GM12892 (cell line): ENCODE results near the gene TCF20.

Experiments
- DNase-seq: peaks from one replicate; pipeline ENCODE4 v3.0.0; 2011; ENCODE audit not compliant: insufficient read length
- FAIRE-seq: peaks from 2 replicates; lab custom pipeline; 2011; peaks lifted over from hg19 to GRCh38; lab: Jason Lieb, UNC
- POLR2A ChIP-seq: IDR thresholded peaks from 2 replicates; pipeline ENCODE4 v1.6.1; 2011; ENCODE audit warnings: low read depth, low read length, control low read depth
- POLR2AphosphoS5 ChIP-seq: IDR thresholded peaks from 2 replicates; pipeline ENCODE4 v1.6.1; 2011; ENCODE audit warnings: low read depth, low read length, control low read depth
- TAF1 ChIP-seq: IDR thresholded peaks from 2 replicates; pipeline ENCODE4 v1.6.1; 2011; ENCODE audit warnings: low read depth, mild to moderate bottlenecking, control low read depth, low read length, borderline replicate concordance

The TCF20 gene

DNA sequence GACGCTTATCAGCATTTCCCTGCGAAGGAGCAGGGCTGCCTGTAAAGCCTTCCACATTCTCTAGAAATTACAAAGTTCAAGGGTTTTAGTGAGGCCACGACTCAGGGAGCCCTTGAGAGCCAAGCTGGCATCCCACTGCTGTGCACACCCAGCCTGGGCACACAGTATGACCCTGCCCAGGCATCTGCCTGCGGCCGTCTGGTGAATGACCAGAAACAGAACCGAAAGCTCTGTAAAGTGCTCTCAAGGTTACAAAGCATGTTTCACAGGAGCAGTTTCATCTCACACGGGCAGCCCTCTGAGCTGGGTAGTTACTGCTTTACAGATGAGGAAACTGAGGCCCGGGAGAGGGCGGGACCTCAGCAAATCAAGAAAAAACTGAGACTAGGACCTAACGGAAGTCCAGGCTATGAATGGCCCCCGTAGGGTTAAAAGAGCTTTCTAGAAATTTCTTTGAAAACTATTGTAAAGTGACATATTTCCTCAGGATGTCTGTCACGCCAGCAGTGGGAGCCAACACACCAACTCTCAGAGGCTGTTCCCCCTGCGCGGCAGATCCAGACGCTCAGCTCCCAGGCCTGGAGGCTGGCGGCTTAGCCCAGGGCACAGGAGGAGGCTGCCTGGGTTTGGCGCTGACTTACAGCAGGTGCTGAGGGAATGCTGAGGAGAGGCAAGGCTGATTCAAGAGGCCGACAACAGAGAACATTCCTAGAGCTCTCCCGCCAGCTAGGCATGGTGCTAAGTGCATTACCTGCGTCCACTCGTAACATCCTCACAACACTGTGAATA lies 7.7 kb upstream of the TCF20 start:
- no peak for DNase-seq
- TF ChIP-seq POLR2AphosphoS5 (no peak), TAF1 (no peak), POLR2A (no peak)
- no peak for FAIRE-seq

DNA sequence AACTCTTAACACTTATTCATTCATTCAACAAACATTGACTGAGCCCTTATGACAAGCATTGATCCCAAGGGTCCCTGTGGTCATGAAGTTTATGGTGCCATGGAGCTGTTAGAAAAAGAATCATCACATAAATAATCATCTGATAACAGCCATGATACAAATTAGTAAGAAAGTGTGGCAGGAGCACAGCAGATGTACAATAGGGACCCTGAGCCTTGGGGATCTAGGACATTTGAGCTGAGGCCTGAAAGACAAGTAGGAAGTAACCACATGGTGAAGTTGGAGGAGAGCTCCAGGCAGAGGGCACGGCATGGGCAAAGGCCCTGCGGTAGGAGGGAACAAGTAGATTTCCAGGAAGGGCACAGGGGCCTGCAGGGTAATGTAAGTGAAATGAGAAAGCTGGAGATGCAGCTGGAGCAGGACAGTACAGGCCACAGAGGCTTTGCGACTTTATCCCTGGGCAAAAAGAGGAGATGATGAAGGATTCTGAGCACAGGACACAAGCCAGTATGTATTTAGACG lies 6.8 kb upstream of the TCF20 start:
- no peak for TF ChIP-seq POLR2AphosphoS5
- TF ChIP-seq TAF1, result no peak
- no peak for TF ChIP-seq POLR2A
- no peak for FAIRE-seq
- DNase-seq, result no peak

DNA sequence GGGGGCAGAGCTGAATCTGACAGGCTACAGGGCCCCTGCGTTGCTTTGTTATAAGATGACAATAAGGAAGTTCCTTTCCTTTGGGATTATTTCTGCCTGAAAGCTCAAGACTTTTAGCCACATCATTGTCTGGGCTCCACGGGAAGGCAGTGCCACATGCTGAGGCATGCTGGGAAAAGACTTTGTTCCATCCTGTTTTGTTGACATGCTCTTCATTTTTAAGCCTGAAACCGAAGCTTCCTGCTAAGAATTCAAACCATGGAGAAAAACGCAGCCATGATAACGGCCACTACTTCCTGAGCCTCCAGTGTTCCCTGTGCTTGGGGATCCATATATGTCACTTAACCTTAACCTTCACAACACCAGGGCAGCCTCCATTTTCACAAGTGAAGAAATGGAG lies 5.5 kb upstream of the TCF20 start:
- DNase-seq (no peak), FAIRE-seq (no peak)
- TF ChIP-seq POLR2AphosphoS5 (no peak), POLR2A (no peak), TAF1 (no peak)

DNA sequence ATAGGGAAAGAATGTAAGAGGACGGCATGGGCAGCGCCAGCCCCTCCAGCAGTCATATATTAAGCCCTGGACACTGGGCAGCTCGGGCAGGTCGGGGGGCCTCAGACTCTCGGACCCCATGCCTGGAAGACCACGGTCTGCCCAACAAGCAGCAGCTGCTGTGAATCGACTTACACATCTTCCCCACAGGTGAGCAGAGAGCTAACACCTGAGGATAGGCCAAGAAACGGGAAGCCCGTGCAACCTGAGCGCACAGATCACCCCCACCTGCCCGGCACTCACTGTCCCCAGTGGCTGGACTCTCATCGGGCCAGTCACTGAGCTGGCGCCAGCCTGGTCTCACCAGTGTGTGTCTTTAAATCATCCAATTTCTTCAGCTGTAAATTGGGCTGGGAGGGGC lies 4.7 kb upstream of the TCF20 start:
- DNase-seq, result no peak
- FAIRE-seq, result no peak
- TF ChIP-seq TAF1 (no peak), POLR2AphosphoS5 (no peak), POLR2A (no peak)

DNA sequence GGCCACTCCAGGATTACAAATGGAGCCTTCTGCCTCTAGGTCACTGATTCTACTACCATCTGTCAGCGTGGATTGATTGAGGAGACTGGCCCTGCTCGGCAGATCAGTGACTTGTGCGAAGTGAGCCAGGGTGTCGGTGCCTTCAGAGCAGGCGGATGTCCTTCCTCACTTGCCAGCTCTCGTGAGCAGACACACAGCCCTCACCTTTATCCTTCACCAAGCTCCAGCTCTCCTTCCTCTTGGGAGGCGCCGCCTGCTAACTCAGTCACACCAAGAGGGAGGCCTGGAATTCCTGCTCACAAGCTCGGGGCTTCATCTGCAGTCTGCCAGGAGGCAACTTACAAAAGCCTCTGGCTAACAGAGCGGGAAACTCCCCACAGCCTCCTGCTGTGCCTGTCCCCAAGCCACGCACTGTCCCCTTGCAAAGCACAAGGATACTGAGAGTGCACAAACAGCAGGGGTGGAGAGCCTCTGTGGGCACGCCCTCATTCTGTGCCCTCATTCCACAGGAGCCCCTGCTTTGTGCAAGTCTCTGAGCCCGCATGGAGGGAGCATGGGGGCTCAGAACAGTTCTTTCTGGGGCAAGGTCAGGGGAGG lies 3.5 kb upstream of the TCF20 start:
- TF ChIP-seq POLR2A, result no peak
- no peak for TF ChIP-seq POLR2AphosphoS5
- no peak for TF ChIP-seq TAF1
- DNase-seq (no peak), FAIRE-seq (no peak)

DNA sequence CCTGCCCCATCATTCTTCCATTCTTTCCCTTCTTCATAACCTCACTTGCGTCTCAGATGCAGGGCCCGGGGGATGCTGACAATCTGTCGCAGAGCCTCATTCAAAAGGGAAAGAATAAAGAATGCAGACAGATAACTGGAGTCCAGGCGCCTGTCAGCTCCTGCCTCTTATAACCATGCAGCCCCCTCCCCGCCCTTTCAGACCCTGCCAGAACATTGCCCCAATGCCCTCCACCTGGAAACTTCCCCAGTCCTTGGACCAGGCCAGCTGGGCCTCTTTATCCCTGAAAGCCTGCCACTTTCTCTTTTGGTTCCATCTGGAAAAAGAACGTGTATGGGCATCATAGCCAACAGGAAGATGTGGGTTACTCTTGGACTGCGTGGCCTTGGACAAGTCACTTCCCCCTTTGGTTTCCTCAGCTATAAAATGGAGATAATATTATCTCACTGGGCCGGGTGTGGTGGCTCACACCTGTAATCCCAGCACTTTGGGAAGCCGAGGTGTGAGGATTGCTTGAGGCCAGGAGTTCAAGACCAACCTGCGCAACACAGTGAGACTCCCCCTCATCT lies 2.1 kb upstream of the TCF20 start:
- no peak for FAIRE-seq
- TF ChIP-seq POLR2AphosphoS5 (no peak), TAF1 (no peak), POLR2A (no peak)
- DNase-seq, result no peak

DNA sequence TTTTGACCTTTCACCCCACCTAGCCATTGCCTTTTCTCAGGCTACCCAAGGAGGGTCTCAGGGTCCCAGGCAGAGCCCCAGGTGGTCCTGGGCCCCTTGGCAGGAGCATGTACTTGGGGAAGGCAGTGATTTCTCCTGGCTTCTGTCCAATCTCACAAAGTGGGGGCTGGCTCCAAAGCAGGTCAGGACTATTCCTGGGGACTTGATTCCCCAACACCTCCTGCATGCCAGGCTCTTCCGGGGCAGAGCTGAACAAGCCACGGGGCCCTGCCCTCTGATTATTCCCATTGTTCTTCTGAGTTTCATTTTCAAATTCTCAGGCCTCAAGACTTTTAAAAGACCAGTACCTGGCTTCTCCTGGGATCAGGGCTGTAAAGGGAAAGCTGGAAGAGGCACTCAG lies 1.5 kb upstream of the TCF20 start:
- FAIRE-seq, result no peak
- no peak for TF ChIP-seq TAF1
- TF ChIP-seq POLR2A, result no peak
- no peak for TF ChIP-seq POLR2AphosphoS5

DNA sequence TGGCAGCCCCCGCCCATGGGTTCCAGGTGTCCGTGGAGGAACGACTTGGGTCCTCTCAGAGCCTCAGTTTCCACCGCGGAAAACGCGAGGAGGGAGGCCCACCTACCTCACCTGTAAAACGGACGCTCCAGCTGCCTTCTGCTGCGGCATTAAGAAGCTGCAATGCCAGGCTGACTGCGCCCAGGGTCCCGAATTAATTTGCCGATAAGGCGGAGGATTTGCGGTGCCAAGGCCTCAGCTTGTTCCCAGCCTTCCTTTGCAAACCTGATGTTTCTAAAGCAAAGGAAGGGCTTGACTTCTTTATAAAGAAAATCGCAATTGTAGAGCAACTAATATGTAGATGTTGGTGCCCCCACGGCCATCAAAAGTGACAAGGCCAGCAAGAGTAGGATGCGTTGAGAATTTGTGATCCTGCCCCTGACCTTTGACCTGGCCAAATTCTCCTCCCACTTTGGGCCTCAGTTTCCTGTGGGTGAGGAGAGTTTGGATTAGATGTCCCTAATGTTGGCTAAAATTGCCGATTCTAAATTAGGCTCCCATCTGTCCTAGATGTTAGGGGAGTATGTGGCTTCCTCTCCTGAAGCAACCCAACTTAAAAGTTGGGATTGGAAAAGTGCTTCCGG lies 849 bp upstream of the TCF20 start:
- no peak for FAIRE-seq
- no peak for DNase-seq
- no peak for TF ChIP-seq POLR2A
- TF ChIP-seq TAF1, result no peak
- no peak for TF ChIP-seq POLR2AphosphoS5

More for the DNA sequence above, 1.5 kb upstream of the TCF20 start:
- DNase-seq, result no peak

DNA sequence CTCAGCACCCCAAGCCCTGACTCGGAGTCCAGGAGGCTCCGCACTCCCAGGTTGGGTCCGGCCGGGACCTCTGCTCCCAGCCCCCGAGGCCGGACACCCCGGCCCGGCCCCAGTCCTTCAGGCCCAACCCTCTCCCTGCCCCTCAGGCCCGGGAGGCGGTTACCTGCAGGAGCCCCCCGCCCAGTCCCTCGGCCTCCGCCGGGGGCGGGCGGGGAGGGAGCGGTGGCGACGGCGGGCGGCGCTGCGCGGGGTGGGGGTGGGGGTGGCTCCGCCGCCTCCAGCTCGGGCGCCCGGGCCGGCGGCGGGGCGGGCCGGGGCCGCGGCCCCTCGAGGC lies 310 bp downstream of the TCF20 start:
- DNase-seq (no peak), FAIRE-seq (no peak)
- TF ChIP-seq POLR2A, result no peak
- TF ChIP-seq POLR2AphosphoS5, result no peak; the same call in 1 of the 2 replicates
- TF ChIP-seq TAF1, result no peak

DNA sequence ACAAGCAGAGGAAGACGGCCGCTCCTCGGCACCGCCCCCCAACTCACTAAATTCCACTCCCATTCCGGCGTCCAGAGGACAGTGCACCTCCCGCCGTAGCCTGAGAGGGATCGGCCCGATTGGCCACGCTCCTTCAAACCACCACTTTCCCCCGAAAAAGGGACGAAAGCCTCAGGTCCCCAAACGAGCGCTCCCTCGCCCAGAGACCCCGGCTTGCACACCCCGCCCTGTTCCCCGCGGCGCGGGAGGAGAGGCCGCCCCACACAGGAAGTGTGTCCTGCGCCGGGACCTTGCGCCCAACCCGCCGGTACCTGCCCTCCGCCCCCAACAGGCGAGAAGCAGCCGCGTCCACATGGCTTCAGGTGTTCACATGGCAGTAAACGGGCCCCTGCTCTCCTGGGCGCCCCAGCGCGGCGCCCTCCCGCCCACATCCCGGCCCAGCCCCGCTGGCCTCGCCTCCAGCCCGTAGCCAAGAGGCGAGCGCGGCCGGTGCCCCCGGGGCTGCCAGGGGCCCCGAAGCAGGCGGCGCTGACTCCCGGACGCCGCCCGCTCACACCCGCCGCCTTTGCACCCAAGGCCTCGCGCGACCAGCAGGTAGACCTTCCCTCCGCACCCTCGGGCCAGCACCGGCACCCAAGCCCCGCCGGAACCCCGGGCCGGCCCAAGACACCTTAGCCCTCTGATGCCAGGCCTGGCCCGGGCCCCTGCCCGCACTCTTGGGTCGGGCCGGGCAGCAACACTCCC lies 849 bp downstream of the TCF20 start:
- FAIRE-seq (peak; percentile 63), DNase-seq (peak; percentile 84)
- TF ChIP-seq TAF1 (0 out of 2 replicates have a peak, but pooled peaks have one; percentile 16), POLR2A (peak; percentile 56; the same call in 1 of the 2 replicates), POLR2AphosphoS5 (peak; percentile 35; the same call in 1 of the 2 replicates)
